Tibial nerve (tissue), 4 donors: Measurements from ENCODE around the gene THAP11.

ENCODE experiments used
- CTCF ChIP-seq, 5 experiments: fragments of 200-600 bp in 3 of 5; fragments of 450-650 bp in 2 of 5; sonication (generic) in 3 of 5; IDR thresholded peaks; one replicate each; pipeline ENCODE4 v1.5.1; 2016 to 2019; ENCODE audit warnings: antibody characterized with exemption in 5 of 5, mild to moderate bottlenecking in 3 of 5, moderate library complexity in 2 of 5
- EP300 ChIP-seq, 2 donors: sonication (generic); formaldehyde crosslinking; IDR thresholded peaks; one replicate each; pipeline ENCODE4 v1.6.1; 2017; ENCODE audit warnings: antibody characterized with exemption in 2 of 2, mild to moderate bottlenecking in 1 of 2

GRCh38 chr16:67833030-67833414, 9.1 kb upstream of the THAP11 start:
- TF ChIP-seq EP300 (IDR thresholded peaks at IDR 0.05) (no peak), CTCF (IDR thresholded peaks at IDR 0.05) (no peak)
